K562 (cell line): ENCODE results near the gene SNCG. TPM values are rescaled to one million over a fixed set of nuclear protein-coding genes. Genes with fewer than 3 reads are reported as not detected.
A peak's percentile ranks its signal among the peaks of the same experiment; 100 is the strongest.

Source experiments
- ATAC-seq: fragments of 200-7000 bp; cut with Tn5 transposase; 3 replicates; pipeline ENCODE4 v1.9.1; 2020; ENCODE audit warnings: moderate library complexity
- BruUV-seq: library from RNA; stranded (reverse); fragments of 400-500 nt; replicated peaks from 2 replicates; lab custom pipeline; 2021; lab: Mats Ljungman, UMichigan
- CTCF ChIA-PET: fragments of 300-600 bp; formaldehyde crosslinking; extraction: SDS; loops from one replicate; lab custom pipeline; 2021; ENCODE audit warnings: low intra/inter-chr PET ratio; lab: Yijun Ruan, JAX
- POLR2A ChIA-PET: fragments of 300-600, 350-650 bp; sonication (Branson Sonifier 250); formaldehyde crosslinking; extraction: SDS; loops from one replicate; lab custom pipeline; 2021; ENCODE audit warnings: antibody characterized with exemption, inconsistent platforms; lab: Yijun Ruan, JAX
- DNase-seq, 4 experiments: peaks; one replicate each; pipeline versions ENCODE4 v3.0.0 to v3.0.0-alpha.2; 2011 to 2018; ENCODE audit warnings: low spot score in 3 of 4, mixed read lengths in 3 of 4; ENCODE audit errors: extremely low read depth in 1 of 4
- FAIRE-seq: peaks from 2 replicates; lab custom pipeline; 2011; peaks lifted over from hg19 to GRCh38; lab: Jason Lieb, UNC
- H2AFZ ChIP-seq: 2 replicates; pipeline ENCODE4 v1.6.0; 2011; ENCODE audit warnings: low read depth, low read length, control low read depth, inconsistent platforms
- H3K27ac ChIP-seq: fragments of 200-600 bp; 3 replicates; pipeline ENCODE4 v1.8.0; 2011; ENCODE audit warnings: low read depth, mild to moderate bottlenecking, control low read depth, inconsistent platforms, low read length, moderate library complexity, mixed read lengths; ENCODE audit errors: extremely low read depth
- H3K27me3 ChIP-seq, 2 experiments: fragments of 300-600 bp in 1 of 2; 2 replicates in 1 of 2; 3 replicates in 1 of 2; pipeline versions ENCODE4 v1.6.0 to v1.8.0; 2011; ENCODE audit warnings: inconsistent platforms in 2 of 2, low read length in 2 of 2, mild to moderate bottlenecking in 1 of 2, mixed read lengths in 1 of 2, moderate library complexity in 1 of 2; ENCODE audit not compliant: control insufficient read depth in 2 of 2, insufficient read depth in 2 of 2
- H3K36me3 ChIP-seq: fragments of 300-600 bp; 3 replicates; pipeline ENCODE4 v1.8.0; 2011; ENCODE audit warnings: mild to moderate bottlenecking, low read length, inconsistent platforms; ENCODE audit not compliant: control insufficient read depth, insufficient read depth
- H3K4me1 ChIP-seq, 2 experiments: fragments of 200-600 bp in 1 of 2; replicated peaks in 1 of 2; 2 replicates in 1 of 2; 3 replicates in 1 of 2; pipeline versions ENCODE4 v1.5.1 to v1.8.0; 2011; ENCODE audit warnings: inconsistent platforms in 2 of 2, low read length in 2 of 2, mild to moderate bottlenecking in 1 of 2, mixed read lengths in 1 of 2, moderate library complexity in 1 of 2; ENCODE audit not compliant: control insufficient read depth in 2 of 2, insufficient read depth in 2 of 2
- H3K4me2 ChIP-seq: 2 replicates; pipeline ENCODE4 v1.6.1; 2011; ENCODE audit warnings: low read length, control low read depth, inconsistent platforms, mixed read lengths; ENCODE audit not compliant: insufficient read depth
- H3K4me3 ChIP-seq: fragments of 200-600 bp; sonication (generic), shearing (Covaris generic); 2 replicates; pipeline ENCODE4 v1.5.1; 2016; ENCODE audit warnings: control low read depth, inconsistent platforms
- H3K79me2 ChIP-seq: fragments of 200-600 bp; 3 replicates; pipeline ENCODE4 v1.8.0; 2011; ENCODE audit warnings: low read length, inconsistent platforms; ENCODE audit not compliant: control insufficient read depth, insufficient read depth
- H3K9ac ChIP-seq, 2 experiments: 2 replicates each; pipeline versions ENCODE4 v1.6.0 to v1.6.1; 2011; ENCODE audit warnings: low read depth in 2 of 2, low read length in 2 of 2, control low read depth in 1 of 2, inconsistent platforms in 1 of 2, mild to moderate bottlenecking in 1 of 2, mixed read lengths in 1 of 2; ENCODE audit not compliant: insufficient read depth in 1 of 2
- H3K9me1 ChIP-seq: one replicate; pipeline ENCODE4 v1.6.0; 2011; ENCODE audit warnings: inconsistent platforms, mild to moderate bottlenecking, low read length, moderate library complexity; ENCODE audit not compliant: control insufficient read depth, insufficient read depth
- H3K9me3 ChIP-seq: replicated peaks from 2 replicates; pipeline ENCODE4 v1.5.1; 2011; ENCODE audit warnings: low read depth, low read length, inconsistent platforms; ENCODE audit not compliant: control insufficient read depth, insufficient read depth
- H4K20me1 ChIP-seq: replicated peaks from 2 replicates; pipeline ENCODE4 v1.6.1; 2011; ENCODE audit warnings: low read length, inconsistent platforms, mixed read lengths; ENCODE audit not compliant: control insufficient read depth, insufficient read depth
- BDP1 ChIP-seq: IDR thresholded peaks from 3 replicates; pipeline ENCODE4 v1.6.1; 2011; ENCODE audit not compliant: insufficient read length, insufficient read depth
- FOXK1 ChIP-seq: sonication (generic); formaldehyde crosslinking; IDR thresholded peaks from 2 replicates; pipeline ENCODE4 v1.8.0; 2022; ENCODE audit warnings: missing genetic modification reagents, mild to moderate bottlenecking, borderline replicate concordance
- RB1 ChIP-seq: fragments of 450-650 bp; IDR thresholded peaks from 2 replicates; pipeline ENCODE4 v1.6.1; 2017; ENCODE audit warnings: low read depth, mild to moderate bottlenecking
- ZNF77 ChIP-seq: fragments of 250-450 bp; sonication (Bioruptor Pico); IDR thresholded peaks from 2 replicates; pipeline ENCODE4 v1.5.0; 2020
- WGBS: fragments of 100-300 bp; shearing (Covaris generic); methylation state at CpG from one replicate; pipeline ENCODE4 v1.1.6; 2016; ENCODE audit warnings: low coverage, mixed read lengths; ENCODE audit not compliant: insufficient coverage; ENCODE audit errors: missing lambda C conversion rate; 5-methylcytosine and 5-hydroxymethylcytosine counted together
- in situ Hi-C: fragments of 300-500 bp; cut with MboI; formaldehyde crosslinking; loops from 4 replicates; pipeline ENCODE4 v1.15.0; 2018; ENCODE audit warnings: inconsistent platforms, mixed read lengths
- intact Hi-C: fragments of 100-400 bp; cut with micrococcal nuclease; formaldehyde crosslinking; loops from 2 replicates; pipeline ENCODE4 v1.14.2; 2022
- polyA plus RNA-seq, 8 experiments: library from polyadenylated mRNA; depleted of rRNA in 4 of 8; stranded (reverse) in 5 of 8; unstranded in 3 of 8; fragments of >200 nt; fragmentation: Nextera tagmentation in 2 of 8; fragmentation: Illumina TruSeq in 1 of 8; extraction: Ambion mirVana in 2 of 8; extraction: Trizol in 1 of 8; gene quantifications; 2 replicates each; pipeline versions ENCODE4 v1.2.1 to v1.2.3, GENCODE V29; 2011 to 2014; ENCODE audit warnings: inconsistent platforms in 1 of 8, missing spikeins in 1 of 8
- total RNA-seq, 7 experiments: library from RNA; depleted of rRNA in 6 of 7; stranded (reverse); fragments of >200 nt in 6 of 7; fragmentation: Illumina TruSeq in 2 of 7; extraction: Trizol in 2 of 7; gene quantifications; 2 replicates each; pipeline versions ENCODE4 v1.2.1 to v1.2.3, GENCODE V29; 2011 to 2021; ENCODE audit warnings: low replicate concordance in 1 of 7
- TF ChIP-seq, protein P1 (sequence below): fragments of 450-650 bp; IDR thresholded peaks from 2 replicates; pipeline ENCODE4 v1.7.1; 2018; ENCODE audit warnings: mild to moderate bottlenecking, low read depth; ENCODE audit not compliant: partially characterized antibody

SNCG gene
- total and polyA plus RNA-seq, 9 of the 15 experiments (the other 6 are each of a cell fraction or from before 2014, with no cell fraction given): 9.8 to 146 (median 93.6) TPM

- ATAC-seq (no peak), FAIRE-seq (no peak), DNase-seq (no peak)
- Histone ChIP-seq H2AFZ (no peak overlapping the region), H4K20me1 (no peaks in the 10 kb centered on the region), H3K27me3 (no peaks in the 10 kb centered on the region), H3K27ac (no peak overlapping the region), H3K9me3 (no peaks in the 10 kb centered on the region), H3K79me2 (no peaks in the 10 kb centered on the region), H3K36me3 (no peaks in the 10 kb centered on the region), H3K4me3 (no peak overlapping the region), H3K4me1 (peaks cover 9 to 22% of the 10 kb centered on the region in 2 experiments; a peak in 4 of 5 replicates), H3K9me1 (no peaks in the 10 kb centered on the region), H3K4me2 (no peak overlapping the region), H3K9ac (peak overlapping the region in 1 of 2 experiments; percentile 17; a peak in 1 of 4 replicates)
- TF ChIP-seq ZNF77 (CRISPR knock-in tag): no peak
- no peak for TF ChIP-seq RB1
- TF ChIP-seq BDP1: no peak
- intact Hi-C loops: no loop called here
- WGBS: 61% methylated on average over 7 of the region's 8 CpGs
- ChIA-PET CTCF (no interaction called here), POLR2A (interaction anchor here (0.5 to 2.0 kb wide), 5 partner anchors 9 to 106 kb away, joined by 3 to 4 read pairs (median 4); no protein-coding TSS in a partner anchor)
- no TSS peak for BruUV-seq
- in situ Hi-C loops: no loop called here
Observed at GRCh38 chr10:86969421-86970041, 11.1 kb downstream of the SNCG start.

DNA sequence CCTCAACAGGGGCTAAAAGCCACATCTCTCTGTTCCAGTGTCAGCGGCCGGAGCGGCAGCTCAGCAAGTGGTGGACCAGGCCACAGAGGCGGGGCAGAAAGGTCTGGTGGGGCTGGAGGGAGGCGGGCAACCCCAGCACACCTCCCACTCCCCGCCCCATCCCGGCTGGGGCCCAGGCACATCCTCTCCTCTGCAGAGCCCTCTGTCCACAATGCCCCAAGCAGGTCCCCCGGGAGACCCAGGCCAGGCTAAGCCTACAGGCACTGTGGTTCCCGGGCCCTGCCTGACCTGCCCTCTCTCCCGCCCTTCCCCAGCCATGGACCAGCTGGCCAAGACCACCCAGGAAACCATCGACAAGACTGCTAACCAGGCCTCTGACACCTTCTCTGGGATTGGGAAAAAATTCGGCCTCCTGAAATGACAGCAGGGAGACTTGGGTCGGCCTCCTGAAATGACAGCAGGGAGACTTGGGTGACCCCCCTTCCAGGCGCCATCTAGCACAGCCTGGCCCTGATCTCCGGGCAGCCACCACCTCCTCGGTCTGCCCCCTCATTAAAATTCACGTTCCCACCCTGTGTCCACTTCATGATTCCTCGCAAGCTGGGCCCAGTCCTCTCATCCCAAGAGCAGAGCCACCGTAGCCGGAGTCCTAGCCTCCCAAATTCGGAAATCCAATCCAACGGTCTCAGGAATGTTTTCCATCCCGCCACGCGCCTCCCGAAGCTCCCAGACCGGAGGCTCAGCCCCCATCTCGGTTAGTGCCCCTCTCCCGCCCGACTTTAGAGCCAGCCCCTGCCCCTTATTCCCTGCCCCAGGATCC lies 12.0 kb downstream of the SNCG start:
- no peak overlapping the region for H2AFZ ChIP-seq
- no peaks in the 10 kb centered on the region for H3K27me3 ChIP-seq
- H3K36me3 ChIP-seq: no peaks in the 10 kb centered on the region
- no peak overlapping the region for H3K27ac ChIP-seq
- peaks cover 9 to 19% of the 10 kb centered on the region in 2 experiments; a peak in 4 of 5 replicates for H3K4me1 ChIP-seq
- 76% methylated on average over 20 of the region's 30 CpGs for WGBS
- H3K79me2 ChIP-seq: no peaks in the 10 kb centered on the region
- H3K9me3 ChIP-seq: no peaks in the 10 kb centered on the region
- H3K9ac ChIP-seq: no peak overlapping the region
- FAIRE-seq: no peak
- H4K20me1 ChIP-seq: no peaks in the 10 kb centered on the region
- no peak overlapping the region for H3K4me3 ChIP-seq
- no peaks in the 10 kb centered on the region for H3K9me1 ChIP-seq
- in situ Hi-C loops: no loop called here
- ATAC-seq: no peak
- no peak overlapping the region for H3K4me2 ChIP-seq
- CTCF ChIA-PET: no interaction called here
- no peak for DNase-seq
- no peak for TF ChIP-seq FOXK1 (CRISPR knock-in tag)
- TF ChIP-seq, protein P1, sequence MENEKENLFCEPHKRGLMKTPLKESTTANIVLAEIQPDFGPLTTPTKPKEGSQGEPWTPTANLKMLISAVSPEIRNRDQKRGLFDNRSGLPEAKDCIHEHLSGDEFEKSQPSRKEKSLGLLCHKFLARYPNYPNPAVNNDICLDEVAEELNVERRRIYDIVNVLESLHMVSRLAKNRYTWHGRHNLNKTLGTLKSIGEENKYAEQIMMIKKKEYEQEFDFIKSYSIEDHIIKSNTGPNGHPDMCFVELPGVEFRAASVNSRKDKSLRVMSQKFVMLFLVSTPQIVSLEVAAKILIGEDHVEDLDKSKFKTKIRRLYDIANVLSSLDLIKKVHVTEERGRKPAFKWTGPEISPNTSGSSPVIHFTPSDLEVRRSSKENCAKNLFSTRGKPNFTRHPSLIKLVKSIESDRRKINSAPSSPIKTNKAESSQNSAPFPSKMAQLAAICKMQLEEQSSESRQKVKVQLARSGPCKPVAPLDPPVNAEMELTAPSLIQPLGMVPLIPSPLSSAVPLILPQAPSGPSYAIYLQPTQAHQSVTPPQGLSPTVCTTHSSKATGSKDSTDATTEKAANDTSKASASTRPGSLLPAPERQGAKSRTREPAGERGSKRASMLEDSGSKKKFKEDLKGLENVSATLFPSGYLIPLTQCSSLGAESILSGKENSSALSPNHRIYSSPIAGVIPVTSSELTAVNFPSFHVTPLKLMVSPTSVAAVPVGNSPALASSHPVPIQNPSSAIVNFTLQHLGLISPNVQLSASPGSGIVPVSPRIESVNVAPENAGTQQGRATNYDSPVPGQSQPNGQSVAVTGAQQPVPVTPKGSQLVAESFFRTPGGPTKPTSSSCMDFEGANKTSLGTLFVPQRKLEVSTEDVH: no peak
- TF ChIP-seq, all 486 proteins: peak for 0
- no TSS peak for BruUV-seq
- POLR2A ChIA-PET: interaction anchor here (0.8 to 2.0 kb wide), 3 partner anchors 8 to 11 kb away, joined by 4 read pairs; no protein-coding TSS in a partner anchor
- intact Hi-C loops: no loop called here
